Right atrium auricular region (tissue), 2 donors: ENCODE measurements around the gene RNF157. TPM values are rescaled to one million over a fixed set of nuclear protein-coding genes. Genes with fewer than 3 reads are reported as not detected.

ENCODE experiments used
- DNase-seq: peaks from one replicate; pipeline ENCODE4 v3.0.0-alpha.2; 2019; ENCODE audit warnings: low spot score
- H3K27ac ChIP-seq, 2 donors: fragments of 200-600 bp; sonication (generic); 1 replicate in 1 of 2; 2 replicates in 1 of 2; pipeline ENCODE4 v1.5.1; 2016 to 2019
- H3K27me3 ChIP-seq, 2 donors: fragments of 200-600 bp; sonication (generic); one replicate each; pipeline versions ENCODE4 v1.5.1 to v1.6.0; 2017 to 2019
- H3K36me3 ChIP-seq: fragments of 200-600 bp; sonication (generic); one replicate; pipeline ENCODE4 v1.5.1; 2016
- H3K4me1 ChIP-seq, 2 donors: fragments of 200-600 bp; sonication (generic); one replicate each; pipeline versions ENCODE4 v1.5.1 to v1.6.0; 2017 to 2019
- H3K4me3 ChIP-seq, 2 donors: fragments of 200-600 bp; sonication (generic); 1 replicate in 1 of 2; 2 replicates in 1 of 2; pipeline ENCODE4 v1.5.1; 2017 to 2019; ENCODE audit warnings: mild to moderate bottlenecking in 1 of 2, moderate library complexity in 1 of 2
- H3K9me3 ChIP-seq, 2 donors: fragments of 200-600 bp; sonication (generic); one replicate each; pipeline ENCODE4 v1.5.1; 2019
- CTCF ChIP-seq, 2 donors: fragments of 200-600 bp; sonication (generic); IDR thresholded peaks; one replicate each; pipeline ENCODE4 v1.5.1; 2019; ENCODE audit warnings: antibody characterized with exemption in 2 of 2
- microRNA-seq, 2 donors: library from miRNA; unstranded; fragments of <30 nt; microRNA quantifications; one replicate each; pipeline ENCODE4, GENCODE V29; 2016 to 2017; ENCODE audit warnings: borderline number of aligned reads in 2 of 2, borderline replicate concordance in 1 of 2
- total RNA-seq, 2 donors: library from RNA; depleted of rRNA; stranded (reverse); fragments of >200 nt; gene quantifications; one replicate each; pipeline ENCODE4 v1.1.0, GENCODE V29; 2016

Gene RNF157
- total RNA-seq, 2 donors from 2014 or later, result 9.5 to 13.0 TPM

- Histone ChIP-seq H3K36me3 (peaks cover 93% of the 10 kb centered on the region), H3K9me3 (no peaks in the 10 kb centered on the region), H3K4me1 (peaks cover 0 to 8% of the 10 kb centered on the region in 2 donors), H3K4me3 (no peak overlapping the region), H3K27me3 (no peaks in the 10 kb centered on the region), H3K27ac (no peak overlapping the region)
- DNase-seq, result no peak
- TF ChIP-seq CTCF (IDR thresholded peaks at IDR 0.05), result no peak
Observed at GRCh38 chr17:76092526-76093413, 147.5 kb downstream of the RNF157 start.

Small RNA genes lying within 50 kb of the gene (microRNA-seq; reads per million reads assigned to microRNA genes)
- 0 reads per million in 2 donors for gene MIR6868

Other genes with a start within 250 kb of the RNF157 start
- 1 to 10 TPM in 1 of 2 donors, not detected in 1; 2.0 TPM for gene CDK3, start 239.6 kb downstream of the RNF157 start, total RNA-seq
- under 1 TPM; 0.30 to 0.71 TPM for gene EVPL, start 213.2 kb downstream of the RNF157 start, total RNA-seq
- 10 to 100 TPM; 35.2 to 43.9 TPM for gene SRP68, start 168.0 kb downstream of the RNF157 start, total RNA-seq
- gene GALR2, start 165.7 kb downstream of the RNF157 start, total RNA-seq, result not detected
- gene ZACN, start 161.3 kb downstream of the RNF157 start, total RNA-seq, result not detected
- 10 to 100 TPM; 56.0 to 65.3 TPM for gene EXOC7, start 136.7 kb downstream of the RNF157 start, total RNA-seq
- not detected for gene FOXJ1, start 99.2 kb downstream of the RNF157 start, total RNA-seq
- 1 to 10 TPM; 8.4 to 9.7 TPM for gene UBALD2, start 24.9 kb upstream of the RNF157 start, total RNA-seq
- 1 to 10 TPM; 1.1 to 1.2 TPM for gene QRICH2, start 67.8 kb upstream of the RNF157 start, total RNA-seq
- 10 to 100 TPM; 33.7 to 34.0 TPM for gene PRPSAP1, start 113.4 kb upstream of the RNF157 start, total RNA-seq
- 10 to 100 TPM in 1 of 2 donors, 1 to 10 TPM in 1; 6.4 to 16.8 TPM for gene SPHK1, start 144.1 kb upstream of the RNF157 start, total RNA-seq
- gene UBE2O, start 212.7 kb upstream of the RNF157 start, total RNA-seq, result 10 to 100 TPM; 19.5 to 21.8 TPM
- not detected for gene AANAT, start 227.1 kb upstream of the RNF157 start, total RNA-seq